Stimulated activated CD4-positive, alpha-beta T cell treated with anti-CD3 and anti-CD28 coated beads, Interleukin-4, amount 100 ng/mL, for 48 hours (primary cell): ENCODE results near the gene CHST11.

ENCODE experiments used
- DNase-seq, 2 donors: peaks; one replicate each; pipeline ENCODE4 v3.0.0-alpha.2; 2020; ENCODE audit warnings: low read depth in 2 of 2

The CHST11 gene

GRCh38 chr12:104460041-104460719 is 3.4 kb downstream of the CHST11 start:
- DNase-seq, result no peak

- DNase-seq, result no peak
These were observed 4.4 kb downstream of the CHST11 start for GRCh38 chr12:104460973-104461698.

- DNase-seq, result no peak
These were observed 5.6 kb downstream of the CHST11 start for GRCh38 chr12:104462325-104462724.

GRCh38 chr12:104462931-104463339 is 6.2 kb downstream of the CHST11 start:
- no peak for DNase-seq

GRCh38 chr12:104463368-104463767 is 6.6 kb downstream of the CHST11 start:
- no peak for DNase-seq

GRCh38 chr12:104464899-104465298 is 8.2 kb downstream of the CHST11 start:
- no peak for DNase-seq

GRCh38 chr12:104466709-104467345 is 10.1 kb downstream of the CHST11 start:
- no peak for DNase-seq

GRCh38 chr12:104467346-104467837 is 10.6 kb downstream of the CHST11 start:
- DNase-seq, result no peak

GRCh38 chr12:104468371-104468770 is 11.6 kb downstream of the CHST11 start:
- DNase-seq, result no peak

GRCh38 chr12:104469066-104469465 is 12.3 kb downstream of the CHST11 start:
- DNase-seq, result no peak

- DNase-seq, result no peak
These were observed 12.8 kb downstream of the CHST11 start for GRCh38 chr12:104469523-104469922.

- no peak for DNase-seq
These were observed 13.8 kb downstream of the CHST11 start for GRCh38 chr12:104470521-104470920.

- DNase-seq, result no peak
These were observed 14.6 kb downstream of the CHST11 start for GRCh38 chr12:104471336-104471735.

- DNase-seq, result no peak
These were observed 16.0 kb downstream of the CHST11 start for GRCh38 chr12:104472748-104473147.

- DNase-seq, result no peak
These were observed 16.7 kb downstream of the CHST11 start for GRCh38 chr12:104473374-104473983.

- no peak for DNase-seq
These were observed 18.5 kb downstream of the CHST11 start for GRCh38 chr12:104475271-104475670.

GRCh38 chr12:104477510-104478390 is 21.0 kb downstream of the CHST11 start:
- no peak for DNase-seq

- DNase-seq, result no peak
These were observed 21.8 kb downstream of the CHST11 start for GRCh38 chr12:104478396-104479122.

- no peak for DNase-seq
These were observed 22.4 kb downstream of the CHST11 start for GRCh38 chr12:104479123-104479662.

GRCh38 chr12:104480012-104480411 is 23.3 kb downstream of the CHST11 start:
- no peak for DNase-seq
